HG02885 (cell line): ENCODE measurements around the gene AGAP3.

ENCODE experiments used
- ATAC-seq: cut with Tn5 transposase; IDR thresholded peaks from one replicate; pipeline ENCODE4 v1.9.1; 2021; ENCODE audit warnings: mild to moderate bottlenecking; ENCODE audit not compliant: unreplicated experiment, poor library complexity

AGAP3 gene

GRCh38 chr7:151071032-151071866 is 15.0 kb upstream of the AGAP3 start:
- no peak for ATAC-seq

GRCh38 chr7:151073990-151074389 is 12.3 kb upstream of the AGAP3 start:
- no peak for ATAC-seq

DNA sequence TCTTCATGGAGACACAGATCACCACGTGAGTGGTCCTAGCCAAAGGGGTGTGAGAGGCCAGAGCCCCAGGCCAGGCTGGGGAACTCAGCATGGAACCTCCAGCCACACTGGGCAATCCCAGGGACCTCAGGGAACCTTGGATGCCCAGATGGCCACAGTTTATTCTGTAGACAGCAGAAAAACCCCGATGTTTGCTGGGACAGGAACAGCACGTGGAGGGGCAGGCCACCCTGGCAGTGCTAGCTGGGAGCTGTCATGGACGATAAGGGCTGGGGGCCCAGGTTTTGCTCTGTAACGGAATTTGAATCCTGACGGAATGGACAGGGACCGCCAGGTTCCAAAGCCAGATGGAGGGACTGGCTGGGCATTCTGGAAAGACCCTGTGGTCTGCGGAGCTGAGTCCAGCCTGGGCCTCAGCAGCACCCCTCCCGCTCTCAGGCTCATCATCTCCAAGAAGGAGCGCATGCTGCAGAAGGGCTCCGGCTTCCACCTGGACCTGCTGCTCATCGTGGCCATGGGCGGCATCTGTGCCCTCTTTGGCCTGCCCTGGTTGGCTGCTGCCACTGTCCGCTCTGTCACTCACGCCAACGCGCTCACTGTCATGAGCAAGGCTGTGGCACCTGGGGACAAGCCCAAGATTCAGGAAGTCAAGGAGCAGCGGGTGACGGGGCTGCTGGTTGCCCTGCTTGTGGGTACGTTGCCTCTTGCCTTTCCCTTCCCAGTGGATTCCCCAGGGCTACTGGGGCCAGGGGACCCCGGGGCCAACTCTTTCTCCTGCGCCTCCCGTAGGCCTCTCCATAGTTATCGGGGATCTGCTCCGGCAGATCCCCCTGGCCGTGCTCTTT is 11.2 kb upstream of the AGAP3 start:
- no peak for ATAC-seq

GRCh38 chr7:151075662-151075971 is 10.7 kb upstream of the AGAP3 start:
- ATAC-seq = no peak

DNA sequence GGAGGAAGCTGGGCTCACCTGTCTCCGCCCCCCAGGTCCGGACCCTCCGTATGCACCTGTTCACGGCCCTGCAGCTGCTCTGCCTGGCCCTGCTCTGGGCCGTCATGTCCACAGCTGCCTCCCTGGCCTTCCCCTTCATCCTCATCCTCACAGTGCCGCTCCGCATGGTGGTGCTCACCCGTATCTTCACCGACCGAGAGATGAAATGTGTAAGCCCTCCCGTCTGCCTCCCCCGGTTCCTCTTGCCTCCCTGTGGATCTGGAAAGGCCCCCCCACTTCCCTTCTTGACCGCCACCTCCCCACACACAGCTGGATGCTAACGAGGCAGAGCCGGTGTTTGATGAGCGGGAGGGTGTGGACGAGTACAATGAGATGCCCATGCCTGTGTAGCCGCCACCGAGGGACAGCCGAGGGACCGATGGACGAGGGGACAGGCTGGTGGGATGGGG is 10.3 kb upstream of the AGAP3 start:
- ATAC-seq = no peak

DNA sequence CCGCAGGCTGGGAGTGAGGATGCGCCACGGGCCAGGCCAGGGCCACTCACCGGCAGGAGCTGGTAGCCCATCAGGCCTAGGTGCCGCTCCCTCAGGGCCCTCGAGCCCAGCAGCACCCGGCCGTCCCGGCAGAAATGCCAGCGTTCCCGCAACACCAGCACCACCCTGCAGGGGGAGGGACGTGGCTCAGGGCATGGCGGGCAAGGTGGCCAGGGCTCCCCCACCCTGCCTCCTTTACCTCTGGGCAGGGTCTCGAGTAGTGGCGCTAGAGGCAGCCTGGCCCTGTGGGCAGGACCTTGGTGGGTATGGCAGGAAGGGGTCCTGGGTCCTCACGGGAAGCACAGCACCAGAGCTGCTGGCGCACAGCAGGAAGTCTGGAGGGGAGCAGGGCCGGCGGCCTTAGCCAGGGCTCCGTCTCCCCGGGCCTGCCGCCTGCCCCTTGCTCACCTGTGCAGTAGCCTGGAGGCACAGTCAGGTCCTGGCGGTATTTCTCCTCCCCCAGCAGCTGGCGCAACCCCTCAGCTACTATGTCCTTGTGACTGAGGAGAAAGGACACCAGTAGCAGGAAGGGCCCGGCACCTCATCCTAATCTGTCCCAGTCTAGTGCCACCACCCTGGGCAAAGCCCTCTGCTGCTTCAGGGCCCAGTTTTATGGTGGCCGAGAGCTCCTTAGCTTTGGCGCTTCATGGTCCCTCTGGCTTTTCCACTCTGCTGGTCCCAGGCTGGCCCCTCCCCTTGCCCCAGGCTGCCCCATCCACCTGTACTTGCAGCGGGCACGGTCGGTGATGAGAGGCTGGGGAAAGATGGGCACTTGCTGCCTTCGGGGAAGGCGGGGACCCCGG is 9.2 kb upstream of the AGAP3 start:
- no peak for ATAC-seq

DNA sequence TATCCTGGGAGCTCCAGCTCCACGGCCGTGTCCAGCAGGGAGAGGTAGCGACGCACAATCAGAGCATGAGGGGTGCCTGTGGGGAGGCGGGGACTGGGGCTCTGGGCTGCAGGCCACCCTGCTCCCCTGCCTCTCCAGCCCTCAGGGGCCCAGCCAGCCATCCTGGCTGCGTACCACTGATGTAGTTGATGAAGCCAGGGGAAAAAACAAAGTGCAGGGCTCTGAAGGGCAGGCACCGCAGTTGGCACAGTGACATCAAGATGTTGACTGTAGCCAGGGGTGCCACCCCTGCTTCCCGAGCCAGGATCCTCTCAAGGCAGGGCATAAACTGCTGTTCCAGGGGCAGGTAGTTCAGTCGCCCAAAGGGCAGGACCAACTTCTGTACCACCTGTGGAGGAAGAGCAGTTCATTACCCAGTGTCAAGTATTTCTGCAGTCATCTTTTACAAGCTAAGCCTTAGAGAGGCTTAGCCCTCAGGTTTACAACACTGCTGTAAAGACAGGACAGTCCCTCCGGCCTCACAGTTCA is 8.5 kb upstream of the AGAP3 start:
- ATAC-seq = no peak

DNA sequence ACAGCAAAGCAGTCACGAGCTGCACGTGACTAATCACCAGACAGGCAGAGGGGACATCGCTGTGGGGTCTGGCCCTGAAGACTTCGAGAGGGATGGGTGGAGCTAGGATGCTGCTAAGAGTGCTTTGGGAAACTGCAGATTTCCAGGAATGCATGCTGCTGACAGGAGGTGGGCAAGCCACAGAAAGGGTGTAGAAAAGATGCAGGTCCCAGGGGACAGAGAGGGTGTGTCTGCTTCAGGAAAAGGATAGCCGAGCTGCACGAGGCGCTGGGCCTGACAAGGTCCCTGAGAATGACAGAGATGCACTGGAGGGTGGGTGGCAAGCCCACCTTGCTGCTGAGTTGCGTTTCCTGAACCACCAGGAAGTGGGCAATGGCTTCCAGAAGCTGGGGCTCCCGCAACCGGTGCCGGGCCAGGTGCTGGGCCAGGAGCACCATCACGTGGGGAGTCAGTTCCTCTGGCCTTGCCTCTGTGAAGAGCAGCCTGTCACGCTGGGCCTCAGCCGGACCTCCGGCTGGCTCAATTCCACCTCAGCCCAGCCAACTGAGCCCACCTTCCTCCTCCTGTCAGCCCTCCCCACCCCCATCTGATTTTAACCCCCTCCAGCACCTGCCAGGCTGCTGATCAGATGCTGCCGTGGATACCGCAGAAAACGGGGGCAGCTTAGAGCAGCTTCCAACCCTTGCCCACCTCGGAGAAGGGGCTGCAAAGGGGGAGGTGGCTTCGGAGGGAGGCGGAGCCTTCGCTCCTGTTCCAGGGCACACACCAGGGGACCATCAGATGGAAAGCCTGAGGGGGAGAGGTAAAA is 7.8 kb upstream of the AGAP3 start:
- ATAC-seq = no peak

DNA sequence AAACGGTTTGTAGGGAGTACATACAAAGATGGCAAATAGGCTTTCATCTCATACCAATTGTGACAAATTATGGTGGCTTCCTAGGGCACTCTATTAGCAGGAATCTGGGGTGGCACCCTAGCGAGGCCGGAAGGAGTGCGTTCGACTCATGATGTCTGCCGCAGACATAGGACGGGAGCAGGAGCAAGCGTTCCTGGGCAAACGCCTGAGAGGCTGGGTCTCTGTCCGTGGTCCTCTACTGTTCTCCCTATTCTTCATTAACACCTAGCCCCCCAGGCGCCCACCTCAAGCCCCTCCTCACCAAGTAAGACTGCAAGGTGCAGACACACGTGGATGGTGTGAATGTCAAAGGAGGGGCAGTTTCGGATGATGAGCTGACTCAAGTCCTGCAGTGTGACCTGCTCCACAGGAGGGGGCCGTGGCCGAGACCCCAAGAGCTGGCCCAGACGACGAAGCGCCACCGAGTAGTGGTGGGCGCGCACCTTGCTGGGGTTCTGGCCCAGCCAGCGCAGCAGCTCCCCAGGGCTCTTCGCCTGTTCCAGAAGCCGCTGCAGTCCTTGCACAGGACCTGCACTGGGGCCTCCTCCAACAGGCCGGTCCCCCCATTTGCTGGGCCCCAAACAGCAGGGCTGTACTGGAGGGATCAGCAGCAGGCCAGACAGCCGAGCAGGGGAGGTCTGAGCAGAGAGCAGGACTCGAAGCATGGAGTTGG is 6.9 kb upstream of the AGAP3 start:
- ATAC-seq = no peak

DNA sequence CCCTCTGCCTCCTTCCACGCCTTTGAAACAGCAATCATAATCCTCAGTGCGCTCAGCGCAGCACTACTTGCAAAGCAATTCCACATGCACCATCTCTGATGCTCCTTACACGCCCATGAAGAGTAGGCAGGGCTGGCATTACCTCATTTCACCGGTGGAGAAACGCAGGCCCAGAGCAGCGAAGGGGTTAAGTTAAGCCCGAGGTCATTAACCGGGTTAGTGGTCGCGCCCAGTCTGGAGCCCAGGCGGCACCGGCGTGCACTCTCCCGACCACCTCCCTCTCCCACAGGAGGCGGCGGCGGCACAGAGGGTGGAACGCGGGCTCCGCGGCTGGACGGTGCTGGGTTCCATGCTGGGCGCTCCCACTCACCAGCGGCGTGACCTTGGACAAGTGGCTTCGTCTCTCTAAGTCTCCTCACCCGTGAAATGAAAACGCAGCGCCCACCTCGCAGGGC is 6.2 kb upstream of the AGAP3 start:
- no peak for ATAC-seq

- ATAC-seq = peak; percentile 81
These were observed 5.6 kb upstream of the AGAP3 start, which contains the start of gene FASTK for GRCh38 chr7:151080522-151081169. Gene FASTK, minus strand, starts transcription at chr7:151080809. Its CDS starts 43 bp downstream, at chr7:151080766.

DNA sequence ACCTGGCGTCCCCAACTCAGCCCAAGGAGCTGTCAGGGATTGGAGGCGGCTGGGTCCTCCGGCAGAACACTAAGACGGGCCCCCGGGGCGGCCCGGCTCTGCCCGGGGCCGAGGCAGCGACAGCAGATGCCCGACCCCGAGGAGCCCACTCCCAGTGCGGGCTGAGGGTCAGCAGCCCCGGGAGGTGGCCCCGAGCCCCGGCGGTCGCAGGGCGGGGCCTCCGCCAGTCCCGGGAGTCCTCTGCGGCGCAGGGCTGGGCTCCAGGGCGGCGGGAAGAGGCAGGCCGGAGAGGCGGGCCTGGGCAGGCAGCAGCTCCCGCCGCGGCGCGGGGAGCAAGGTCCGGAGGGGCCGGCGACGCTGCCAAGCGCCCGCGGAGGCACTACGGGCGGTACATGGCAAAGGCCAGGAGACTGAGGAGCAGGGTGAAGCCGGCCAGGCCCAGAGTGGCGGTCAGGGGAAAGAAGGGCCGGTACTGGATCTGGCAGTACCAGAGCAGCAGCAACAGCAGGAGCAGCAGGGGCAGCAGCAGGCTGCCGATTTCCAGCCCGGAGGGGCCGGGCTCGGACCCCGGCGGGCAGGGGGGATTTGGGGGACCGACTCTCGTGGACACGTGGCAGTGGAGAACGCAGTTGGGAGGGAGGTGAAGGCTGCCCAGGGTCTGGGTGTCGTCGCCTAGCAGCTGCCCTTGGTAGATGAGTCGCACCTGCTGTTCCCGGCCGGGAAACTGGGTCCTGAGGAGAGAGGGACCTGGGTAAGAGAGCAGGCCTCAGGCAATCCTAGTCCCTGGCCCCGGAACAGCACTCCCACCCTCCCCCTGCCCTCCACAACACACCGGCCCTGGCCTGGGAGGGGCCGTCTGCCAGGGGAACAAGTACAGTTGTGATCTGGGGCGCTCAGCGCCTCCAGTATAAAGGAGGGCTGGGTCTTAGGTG is 4.8 kb upstream of the AGAP3 start:
- no peak for ATAC-seq

DNA sequence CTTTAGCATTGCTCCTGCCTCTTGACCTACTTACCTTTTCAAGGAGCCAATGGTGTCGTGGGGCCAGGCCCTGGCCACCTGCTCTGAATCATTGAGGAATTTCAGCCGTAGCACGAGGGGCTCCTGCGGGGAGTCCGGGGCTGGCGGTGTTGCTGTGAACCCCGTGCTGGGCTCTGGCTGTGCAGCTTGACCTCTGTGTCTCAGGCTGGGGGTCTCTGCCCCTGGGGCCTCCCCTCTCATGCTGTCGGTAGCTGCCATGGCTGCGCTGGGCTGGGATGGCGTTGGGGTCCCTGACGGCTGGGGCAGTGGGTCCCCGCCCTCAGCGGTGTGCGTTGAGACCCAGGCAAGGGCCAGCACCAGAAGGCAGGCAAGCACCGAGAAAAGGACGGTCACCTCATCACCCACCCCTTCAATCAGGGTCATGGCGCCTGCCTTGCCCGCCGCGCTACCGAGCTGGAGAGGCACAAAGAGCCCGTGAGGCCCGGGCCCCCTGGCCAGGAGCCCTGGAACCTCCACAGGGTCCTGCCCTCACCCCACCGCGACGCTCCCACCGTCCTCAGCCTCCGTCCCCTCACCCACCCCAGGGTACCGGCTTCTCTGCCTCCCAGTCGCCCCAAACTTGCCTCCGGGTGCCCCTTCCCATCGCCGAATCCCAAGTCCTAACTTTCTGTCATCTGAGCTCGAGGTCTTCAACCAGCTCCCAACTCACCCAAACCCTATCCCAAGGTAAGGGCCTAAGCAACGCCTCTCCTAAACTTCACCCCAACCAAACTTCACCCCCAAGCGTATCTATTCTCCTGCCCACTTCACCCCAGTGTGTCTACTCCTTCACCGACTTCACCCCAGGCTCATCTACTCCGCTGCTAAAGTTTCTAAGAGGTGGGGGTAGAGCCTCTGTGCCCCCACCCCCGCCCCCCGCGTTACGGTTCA is 3.9 kb upstream of the AGAP3 start:
- no peak for ATAC-seq

DNA sequence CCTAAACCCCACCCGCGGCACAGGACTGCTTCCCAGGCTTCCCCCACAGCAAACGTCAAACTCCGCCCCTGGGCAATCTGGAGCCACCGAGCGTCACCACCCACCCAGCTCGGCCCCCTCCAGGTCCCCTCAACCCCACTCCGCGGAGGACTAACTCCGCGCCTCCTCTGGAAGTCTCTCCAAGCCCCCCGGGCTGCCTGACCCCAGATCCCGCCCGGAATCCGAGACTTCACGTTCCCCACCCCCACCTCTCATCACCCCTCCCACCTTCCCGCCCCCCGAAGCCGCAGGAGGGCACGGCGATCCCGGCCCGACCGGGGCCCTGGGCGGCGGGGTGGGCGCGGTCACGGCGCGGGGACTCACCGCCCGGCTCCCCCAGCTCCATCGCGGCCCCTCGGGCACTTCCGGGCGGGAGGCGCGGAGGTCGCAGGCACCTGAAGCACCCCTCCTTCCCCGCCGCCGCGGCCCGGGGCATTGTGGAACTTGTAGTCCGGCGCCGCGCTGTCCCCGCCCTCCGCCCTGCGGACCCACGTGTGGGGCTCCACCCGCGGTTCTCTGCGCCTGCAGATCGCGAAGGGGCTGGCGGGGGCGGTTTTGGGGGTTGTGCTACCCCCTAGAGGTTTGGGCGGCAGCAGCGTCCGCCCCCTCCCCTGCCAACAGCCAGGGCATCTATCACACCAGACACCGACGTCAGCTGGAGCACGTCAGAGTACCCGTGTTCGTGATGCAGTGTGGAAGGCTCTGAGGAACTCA is 3.0 kb upstream of the AGAP3 start, which contains the start of gene TMUB1:
Gene TMUB1 (minus strand): TSS at position 423 of the 753 bp plus-strand sequence. CDS start 930 bp downstream, outside the sequence.
- peak; percentile 50 for ATAC-seq

GRCh38 chr7:151083824-151084160 is 2.5 kb upstream of the AGAP3 start:
- ATAC-seq = no peak

DNA sequence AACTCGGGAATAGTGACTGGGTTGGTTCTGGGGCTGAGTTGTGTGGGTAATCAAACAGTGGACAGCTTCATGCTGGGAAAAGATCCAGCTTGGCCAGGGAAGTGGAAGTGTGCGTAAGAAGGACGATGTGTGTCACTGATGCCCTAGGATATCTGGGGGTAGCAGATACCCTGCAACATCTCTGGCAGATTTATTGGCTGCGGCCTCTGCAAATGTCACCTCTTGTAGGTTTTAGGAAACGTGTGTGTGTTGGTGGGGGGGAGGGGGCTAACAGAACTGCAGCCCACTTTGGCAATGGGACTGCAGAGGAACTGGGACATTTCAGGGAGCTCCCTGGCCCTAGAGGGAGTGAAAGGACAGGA is 965 bp upstream of the AGAP3 start:
- ATAC-seq = no peak
